ENCODE results near the gene GJA4.

The GJA4 gene

GRCh38 chr1:34827341-34827941, 34.6 kb downstream of the GJA4 start:
- no peak for TF ChIP-seq MYC (IDR thresholded peaks at IDR 0.05; ENCODE audit: low read depth, low read length)
- TF ChIP-seq MAX (IDR thresholded peaks at IDR 0.05; ENCODE audit: low read depth, low read length): no peak
- TF ChIP-seq CTCF (IDR thresholded peaks at IDR 0.05; ENCODE audit: low read depth, low read length): no peak
- no peak for TF ChIP-seq POLR2A (IDR thresholded peaks at IDR 0.05; ENCODE audit: extremely low read depth, insufficient read length)
- no peak overlapping the region for H3K4me3 ChIP-seq (ENCODE audit: low read depth, low read length)
- DNase-seq (ENCODE audit: low read depth): no peak

- DNase-seq (ENCODE audit: low read depth): no peak
- H3K4me3 ChIP-seq (ENCODE audit: low read depth, low read length): no peak overlapping the region
- TF ChIP-seq MAX (IDR thresholded peaks at IDR 0.05; ENCODE audit: low read depth, low read length) (no peak), MYC (IDR thresholded peaks at IDR 0.05; ENCODE audit: low read depth, low read length) (no peak), POLR2A (IDR thresholded peaks at IDR 0.05; ENCODE audit: extremely low read depth, insufficient read length) (no peak), CTCF (IDR thresholded peaks at IDR 0.05; ENCODE audit: low read depth, low read length) (no peak)
Measured at GRCh38 chr1:34828611-34829010, 35.8 kb downstream of the GJA4 start.

GRCh38 chr1:34829250-34829649, 36.5 kb downstream of the GJA4 start:
- peak; percentile 87 for DNase-seq (ENCODE audit: low read depth)
- TF ChIP-seq CTCF (IDR thresholded peaks at IDR 0.05; ENCODE audit: low read depth, low read length) (no peak), MYC (IDR thresholded peaks at IDR 0.05; ENCODE audit: low read depth, low read length) (no peak), MAX (IDR thresholded peaks at IDR 0.05; ENCODE audit: low read depth, low read length) (no peak), POLR2A (IDR thresholded peaks at IDR 0.05; ENCODE audit: extremely low read depth, insufficient read length) (no peak)

GRCh38 chr1:34831721-34832246, 39.0 kb downstream of the GJA4 start:
- no peak for DNase-seq (ENCODE audit: low read depth)
- TF ChIP-seq POLR2A (IDR thresholded peaks at IDR 0.05; ENCODE audit: extremely low read depth, insufficient read length): no peak
- TF ChIP-seq MYC (IDR thresholded peaks at IDR 0.05; ENCODE audit: low read depth, low read length): no peak
- no peak for TF ChIP-seq MAX (IDR thresholded peaks at IDR 0.05; ENCODE audit: low read depth, low read length)
- no peak for TF ChIP-seq CTCF (IDR thresholded peaks at IDR 0.05; ENCODE audit: low read depth, low read length)
- no peak overlapping the region for H3K4me3 ChIP-seq (ENCODE audit: low read depth, low read length)

More at GRCh38 chr1:34829250-34829649, 36.5 kb downstream of the GJA4 start:
- H3K4me3 ChIP-seq (ENCODE audit: low read depth, low read length): no peak overlapping the region

- peak; percentile 15 for DNase-seq (ENCODE audit: low read depth)
- TF ChIP-seq CTCF (IDR thresholded peaks at IDR 0.05; ENCODE audit: low read depth, low read length) (no peak), MAX (IDR thresholded peaks at IDR 0.05; ENCODE audit: low read depth, low read length) (no peak), MYC (IDR thresholded peaks at IDR 0.05; ENCODE audit: low read depth, low read length) (no peak), POLR2A (IDR thresholded peaks at IDR 0.05; ENCODE audit: extremely low read depth, insufficient read length) (no peak)
- H3K4me3 ChIP-seq (ENCODE audit: low read depth, low read length): no peak overlapping the region
Measured at GRCh38 chr1:34833711-34834110, 40.9 kb downstream of the GJA4 start.

All from NB4 (cell line).